Measurements from ENCODE around the gene PZP. TPM values are rescaled to one million over a fixed set of nuclear protein-coding genes. Genes with fewer than 3 reads are reported as not detected.
A peak's percentile ranks its signal among the peaks of the same experiment; 100 is the strongest.

The PZP gene
- total and polyA plus RNA-seq, 11 donors = 0.08 to 1.1 (median 0.52) TPM; not detected in 1

GRCh38 chr12:9134981-9135628 lies 73.1 kb downstream of the PZP start:
- Histone ChIP-seq H3K27ac (peak overlapping the region in 1 of 12 donors; percentile 9), H3K27me3 (no peaks in the 10 kb centered on the region), H3K9me3 (peaks cover 0 to 24% (median 0%) of the 10 kb centered on the region in 12 donors), H3K4me3 (peak overlapping the region in 3 of 12 donors; percentile 7 to 22 (median 20)), H3K4me1 (no peaks in the 10 kb centered on the region), H3K36me3 (no peaks in the 10 kb centered on the region)
- intact Hi-C loops (cut with DNase I) = no loop called here
- 74 to 88% (median 76%) methylated on average over 16 of the region's 16 CpGs for WGBS, 4 donors
- DNase-seq = peak in 1 of 5 donors; percentile 33
- peak in 2 of 4 donors; percentile 42 to 49 for ATAC-seq
- TF ChIP-seq, protein P1, sequence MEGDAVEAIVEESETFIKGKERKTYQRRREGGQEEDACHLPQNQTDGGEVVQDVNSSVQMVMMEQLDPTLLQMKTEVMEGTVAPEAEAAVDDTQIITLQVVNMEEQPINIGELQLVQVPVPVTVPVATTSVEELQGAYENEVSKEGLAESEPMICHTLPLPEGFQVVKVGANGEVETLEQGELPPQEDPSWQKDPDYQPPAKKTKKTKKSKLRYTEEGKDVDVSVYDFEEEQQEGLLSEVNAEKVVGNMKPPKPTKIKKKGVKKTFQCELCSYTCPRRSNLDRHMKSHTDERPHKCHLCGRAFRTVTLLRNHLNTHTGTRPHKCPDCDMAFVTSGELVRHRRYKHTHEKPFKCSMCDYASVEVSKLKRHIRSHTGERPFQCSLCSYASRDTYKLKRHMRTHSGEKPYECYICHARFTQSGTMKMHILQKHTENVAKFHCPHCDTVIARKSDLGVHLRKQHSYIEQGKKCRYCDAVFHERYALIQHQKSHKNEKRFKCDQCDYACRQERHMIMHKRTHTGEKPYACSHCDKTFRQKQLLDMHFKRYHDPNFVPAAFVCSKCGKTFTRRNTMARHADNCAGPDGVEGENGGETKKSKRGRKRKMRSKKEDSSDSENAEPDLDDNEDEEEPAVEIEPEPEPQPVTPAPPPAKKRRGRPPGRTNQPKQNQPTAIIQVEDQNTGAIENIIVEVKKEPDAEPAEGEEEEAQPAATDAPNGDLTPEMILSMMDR (IDR thresholded peaks at IDR 0.05) = peak in 9 of 12 donors; percentile 6 to 39 (median 26)
- no peak for TF ChIP-seq POLR2A (IDR thresholded peaks at IDR 0.05)

GRCh38 chr12:9133216-9133916 lies 74.8 kb downstream of the PZP start:
- Histone ChIP-seq H3K27ac (no peak overlapping the region), H3K27me3 (no peaks in the 10 kb centered on the region), H3K4me1 (no peaks in the 10 kb centered on the region), H3K36me3 (no peaks in the 10 kb centered on the region), H3K9me3 (peaks cover 0 to 14% (median 0%) of the 10 kb centered on the region in 12 donors), H3K4me3 (no peak overlapping the region)
- DNase-seq = no peak
- no peak for TF ChIP-seq POLR2A (IDR thresholded peaks at IDR 0.05)
- TF ChIP-seq, protein P1 (IDR thresholded peaks at IDR 0.05) = no peak
- ATAC-seq = no peak
- 33 to 76% (median 70%) methylated on average over 1 of the region's 1 CpG for WGBS, 4 donors
- intact Hi-C loops (cut with DNase I) = no loop called here

DNA sequence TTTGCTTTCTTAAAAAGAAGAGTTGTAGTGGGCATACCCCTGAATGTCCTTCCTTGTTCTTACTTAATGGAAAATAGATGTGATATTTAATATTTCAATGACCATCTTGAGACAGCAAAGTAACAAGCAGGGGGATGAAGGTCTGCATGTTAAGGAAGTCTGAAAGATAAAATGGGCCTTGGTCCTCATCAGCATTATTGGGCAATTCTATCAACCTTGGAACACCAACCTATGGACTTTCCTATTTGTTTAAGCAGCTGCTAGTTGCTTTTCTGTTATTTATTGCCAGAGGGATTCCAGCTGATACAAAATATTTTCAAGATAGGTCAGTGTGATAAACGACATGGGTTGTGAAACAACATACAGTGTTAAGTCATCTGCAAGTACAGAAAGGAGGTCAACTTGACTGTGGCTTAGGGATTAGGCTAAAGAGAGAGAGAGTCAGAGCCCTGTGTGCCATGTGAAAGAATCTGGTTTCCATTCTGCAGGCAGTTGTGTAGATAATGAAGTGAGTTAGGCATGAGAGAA lies 76.1 kb downstream of the PZP start:
- H3K4me3 ChIP-seq = no peak overlapping the region
- DNase-seq (no peak), ATAC-seq (peak in 1 of 4 donors; percentile 34)
- 69 to 74% (median 74%) methylated on average over 1 of the region's 1 CpG for WGBS, 4 donors
- H3K27ac ChIP-seq = no peak overlapping the region
- H3K9me3 ChIP-seq = peaks cover 0 to 6% (median 0%) of the 10 kb centered on the region in 12 donors
- TF ChIP-seq POLR2A (IDR thresholded peaks at IDR 0.05) = no peak
- TF ChIP-seq, protein P1 (IDR thresholded peaks at IDR 0.05) = no peak
- H3K4me1 ChIP-seq = no peaks in the 10 kb centered on the region
- intact Hi-C loops (cut with DNase I) = no loop called here
- H3K27me3 ChIP-seq = no peaks in the 10 kb centered on the region
- no peaks in the 10 kb centered on the region for H3K36me3 ChIP-seq

GRCh38 chr12:9130244-9130643 lies 78.0 kb downstream of the PZP start:
- no peaks in the 10 kb centered on the region for H3K27me3 ChIP-seq
- no peak overlapping the region for H3K4me3 ChIP-seq
- H3K4me1 ChIP-seq = no peaks in the 10 kb centered on the region
- no peak overlapping the region for H3K27ac ChIP-seq
- TF ChIP-seq, protein P1 (IDR thresholded peaks at IDR 0.05) = no peak
- no peak for TF ChIP-seq POLR2A (IDR thresholded peaks at IDR 0.05)
- ATAC-seq (no peak), DNase-seq (no peak)
- peaks cover 0 to 4% (median 0%) of the 10 kb centered on the region in 12 donors for H3K9me3 ChIP-seq
- WGBS, 4 donors = 46 to 97% (median 81%) methylated on average over 2 of the region's 2 CpGs
- intact Hi-C loops (cut with DNase I) = no loop called here
- no peaks in the 10 kb centered on the region for H3K36me3 ChIP-seq
